PC-3 (cell line): ENCODE data around the gene ZBTB9.

Experiments used
- EZH2 ChIP-seq: fragments of 300-600 bp; sonication (generic); IDR thresholded peaks from one replicate; pipeline ENCODE4 v1.6.1; 2017; ENCODE audit warnings: antibody characterized with exemption, mild to moderate bottlenecking, low read length; ENCODE audit not compliant: unreplicated experiment
- TF ChIP-seq, protein P1 (sequence below): fragments of 300-600 bp; sonication (generic); conservative IDR thresholded peaks from 2 replicates; pipeline ENCODE4 v1.5.1; 2017; ENCODE audit warnings: antibody characterized with exemption, low read depth, mild to moderate bottlenecking, low read length

DNA sequence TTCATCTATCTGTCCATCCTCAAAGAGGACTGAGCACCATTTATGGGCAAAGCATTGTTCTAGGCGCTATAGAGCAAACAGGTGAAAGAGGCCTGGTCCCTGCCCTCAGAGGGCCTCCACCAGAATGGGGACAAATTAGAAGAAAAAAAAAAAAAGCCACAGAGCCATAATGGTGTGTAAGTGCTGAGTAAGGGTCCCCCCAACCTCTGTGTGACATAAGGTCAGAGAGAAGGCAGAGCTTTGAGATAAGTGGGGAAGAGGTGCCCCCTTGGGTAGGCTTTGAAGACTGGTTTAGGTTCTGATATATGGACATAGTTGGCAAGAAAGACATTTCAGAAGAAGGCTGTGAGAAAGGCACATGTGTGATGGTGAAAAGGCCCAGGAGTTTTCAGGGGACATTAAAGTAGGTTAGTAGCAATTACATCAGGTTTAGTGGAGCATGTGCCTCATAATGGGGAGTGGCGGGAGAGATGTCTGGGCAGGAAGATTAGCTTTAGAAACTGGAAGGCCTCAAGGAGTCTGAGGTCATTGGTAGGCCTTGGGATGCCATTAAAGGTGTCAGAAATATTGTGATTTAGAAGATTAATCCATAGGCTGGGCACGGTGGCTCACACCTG, 15.3 kb upstream of the ZBTB9 start:
- TF ChIP-seq, protein P1, sequence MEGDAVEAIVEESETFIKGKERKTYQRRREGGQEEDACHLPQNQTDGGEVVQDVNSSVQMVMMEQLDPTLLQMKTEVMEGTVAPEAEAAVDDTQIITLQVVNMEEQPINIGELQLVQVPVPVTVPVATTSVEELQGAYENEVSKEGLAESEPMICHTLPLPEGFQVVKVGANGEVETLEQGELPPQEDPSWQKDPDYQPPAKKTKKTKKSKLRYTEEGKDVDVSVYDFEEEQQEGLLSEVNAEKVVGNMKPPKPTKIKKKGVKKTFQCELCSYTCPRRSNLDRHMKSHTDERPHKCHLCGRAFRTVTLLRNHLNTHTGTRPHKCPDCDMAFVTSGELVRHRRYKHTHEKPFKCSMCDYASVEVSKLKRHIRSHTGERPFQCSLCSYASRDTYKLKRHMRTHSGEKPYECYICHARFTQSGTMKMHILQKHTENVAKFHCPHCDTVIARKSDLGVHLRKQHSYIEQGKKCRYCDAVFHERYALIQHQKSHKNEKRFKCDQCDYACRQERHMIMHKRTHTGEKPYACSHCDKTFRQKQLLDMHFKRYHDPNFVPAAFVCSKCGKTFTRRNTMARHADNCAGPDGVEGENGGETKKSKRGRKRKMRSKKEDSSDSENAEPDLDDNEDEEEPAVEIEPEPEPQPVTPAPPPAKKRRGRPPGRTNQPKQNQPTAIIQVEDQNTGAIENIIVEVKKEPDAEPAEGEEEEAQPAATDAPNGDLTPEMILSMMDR: no peak
- TF ChIP-seq EZH2: no peak
